Right lobe of liver (tissue), 6 donors: ENCODE measurements around the gene GPC6. TPM values are rescaled to one million over a fixed set of nuclear protein-coding genes. Genes with fewer than 3 reads are reported as not detected.

ENCODE experiments used
- ATAC-seq, 4 donors: fragments of 200-7000 bp; cut with Tn5 transposase; one replicate each; pipeline ENCODE4 v1.9.1; 2020; ENCODE audit warnings: mild to moderate bottlenecking in 4 of 4, moderate library complexity in 4 of 4
- DNase-seq, 3 donors: peaks; one replicate each; pipeline ENCODE4 v3.0.0-alpha.2; 2020
- H3K27ac ChIP-seq, 3 donors: fragments of 200-600 bp; one replicate each; pipeline ENCODE4 v1.8.0; 2022
- H3K27me3 ChIP-seq, 2 donors: fragments of 200-600 bp; one replicate each; pipeline ENCODE4 v1.8.0; 2022
- H3K36me3 ChIP-seq, 4 donors: fragments of 200-600 bp; sonication (generic) in 1 of 4; one replicate each; pipeline versions ENCODE4 v1.5.1 to v1.8.0; 2017 to 2022; ENCODE audit warnings: control low read depth in 1 of 4
- H3K4me1 ChIP-seq, 4 donors: fragments of 200-600 bp; sonication (generic) in 1 of 4; one replicate each; pipeline versions ENCODE4 v1.5.1 to v1.8.0; 2017 to 2022; ENCODE audit warnings: control low read depth in 1 of 4
- H3K4me3 ChIP-seq, 3 donors: fragments of 200-600 bp; one replicate each; pipeline ENCODE4 v1.8.0; 2022
- H3K9me3 ChIP-seq, 4 donors: fragments of 200-600 bp; sonication (generic) in 1 of 4; one replicate each; pipeline versions ENCODE4 v1.5.1 to v1.8.0; 2017 to 2022; ENCODE audit warnings: control low read depth in 1 of 4
- CTCF ChIP-seq, 4 donors: fragments of 200-600 bp in 3 of 4; fragments of 450-650 bp in 1 of 4; IDR thresholded peaks; one replicate each; pipeline versions ENCODE4 v1.5.1 to v1.8.0; 2016 to 2022; ENCODE audit warnings: antibody characterized with exemption in 4 of 4, mild to moderate bottlenecking in 2 of 4
- POLR2A ChIP-seq: fragments of 450-650 bp; IDR thresholded peaks from one replicate; pipeline ENCODE4 v1.6.1; 2017; ENCODE audit warnings: antibody characterized with exemption, mild to moderate bottlenecking
- WGBS: methylation state at CpG from one replicate; pipeline ENCODE4 v1.1.6; 2018; ENCODE audit warnings: low coverage, low lambda C conversion rate; ENCODE audit not compliant: insufficient coverage; ENCODE audit errors: missing lambda C conversion rate; 5-methylcytosine and 5-hydroxymethylcytosine counted together
- intact Hi-C, 2 donors: fragments of 100-400 bp; cut with DNase I; formaldehyde crosslinking; loops; one replicate each; pipeline versions ENCODE4 v1.11.2 to v1.14.1; 2022
- total RNA-seq, 6 experiments: library from RNA; depleted of rRNA in 2 of 6; stranded (reverse); fragments of >200 nt in 2 of 6; fragmentation: NEBNext Ultra II Directional in 3 of 6; extraction: Animal tissue kit (Norgen Biotek cat#: 25700) in 3 of 6; gene quantifications; one replicate each; pipeline versions ENCODE4 v1.1.0 to v1.2.4, GENCODE V29; 2016 to 2023
- donor health status: DM: no; HTN: yes; CAD: no.
- donor health status: DM: no; HTN: no; CAD: no.
- donor health status: DM: no; HTN: no; CAD: no.
- donor health status: DM: no; HTN: yes; CAD: no.
- donor health status: DM: no; HTN: yes; CAD: no.

Gene GPC6
- total RNA-seq, 6 experiments from 2014 or later, result 18.6 to 30.1 (median 20.2) TPM

DNA sequence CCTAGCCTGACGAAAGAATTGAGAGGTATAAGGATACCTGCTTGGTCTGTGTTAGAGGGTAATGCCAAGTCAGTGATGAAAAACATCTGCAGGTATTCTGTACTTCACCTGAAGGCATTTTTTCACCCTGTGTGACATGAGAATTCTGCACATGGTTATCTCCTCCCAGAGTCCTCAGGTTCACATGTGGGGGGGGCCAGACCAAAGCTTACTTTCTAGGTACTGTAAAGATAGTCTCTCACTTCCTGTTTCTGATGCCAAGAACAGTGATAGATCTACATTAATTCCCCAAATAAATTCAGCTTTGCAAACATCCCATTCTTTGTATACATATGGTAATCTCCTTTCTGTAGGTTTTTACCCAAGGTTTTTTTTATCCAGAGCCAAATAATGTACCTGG, 53.4 kb downstream of the GPC6 start:
- H3K36me3 ChIP-seq, result no peaks in the 10 kb centered on the region
- H3K4me3 ChIP-seq, result no peak overlapping the region
- 41% methylated on average over 1 of the region's 1 CpG for WGBS
- no peaks in the 10 kb centered on the region for H3K27me3 ChIP-seq
- peaks cover 0 to 4% (median 0%) of the 10 kb centered on the region in 4 donors for H3K4me1 ChIP-seq
- ATAC-seq, result peak in 3 of 4 donors; percentile 26 to 77 (median 40)
- TF ChIP-seq POLR2A (no peak), CTCF (IDR thresholded peaks at IDR 0.05) (no peak)
- intact Hi-C loops, result no loop called here
- H3K27ac ChIP-seq, result no peak overlapping the region
- no peaks in the 10 kb centered on the region for H3K9me3 ChIP-seq
- no peak for DNase-seq

- DNase-seq, result peak in 1 of 3 donors; percentile 48
- peak; percentile 38 to 67 (median 42) for ATAC-seq
- TF ChIP-seq POLR2A (no peak), CTCF (IDR thresholded peaks at IDR 0.05) (no peak)
- Histone ChIP-seq H3K4me1 (peaks cover 0 to 4% (median 0%) of the 10 kb centered on the region in 4 donors), H3K36me3 (no peaks in the 10 kb centered on the region), H3K27ac (no peak overlapping the region), H3K9me3 (no peaks in the 10 kb centered on the region), H3K4me3 (no peak overlapping the region), H3K27me3 (no peaks in the 10 kb centered on the region)
- WGBS, result 88% methylated on average over 4 of the region's 8 CpGs
- intact Hi-C loops, result no loop called here
These were observed 54.1 kb downstream of the GPC6 start for GRCh38 chr13:93280688-93281087.

GRCh38 chr13:93283255-93283654, 56.6 kb downstream of the GPC6 start:
- peaks cover 0 to 4% (median 0%) of the 10 kb centered on the region in 4 donors for H3K4me1 ChIP-seq
- H3K9me3 ChIP-seq, result no peaks in the 10 kb centered on the region
- no peak for DNase-seq
- H3K27ac ChIP-seq, result no peak overlapping the region
- H3K27me3 ChIP-seq, result no peaks in the 10 kb centered on the region
- TF ChIP-seq CTCF (IDR thresholded peaks at IDR 0.05) (no peak), POLR2A (no peak)
- no peak for ATAC-seq
- H3K36me3 ChIP-seq, result no peaks in the 10 kb centered on the region
- intact Hi-C loops, result no loop called here
- WGBS, result 68% methylated on average over 4 of the region's 4 CpGs
- no peak overlapping the region for H3K4me3 ChIP-seq

DNA sequence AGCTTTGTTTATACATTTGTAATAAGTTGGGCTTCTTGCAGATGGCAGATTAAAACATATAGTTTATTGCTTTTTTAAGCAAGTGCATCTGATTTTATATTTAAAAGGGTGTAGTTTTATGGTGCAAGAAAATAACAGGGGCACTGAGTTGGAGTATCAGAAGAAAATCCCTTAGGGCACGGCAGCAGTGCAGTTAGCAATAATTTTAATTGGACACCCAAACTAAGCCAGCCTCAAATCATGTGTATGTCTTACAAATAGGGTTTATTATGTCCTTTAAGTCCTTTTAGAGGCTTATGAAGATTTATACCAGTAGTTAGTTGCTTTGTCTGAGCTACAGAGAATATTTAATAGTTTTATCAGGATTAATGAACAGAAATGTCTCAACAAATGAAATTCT, 57.5 kb downstream of the GPC6 start:
- Histone ChIP-seq H3K27ac (no peak overlapping the region), H3K36me3 (no peaks in the 10 kb centered on the region), H3K4me1 (peaks cover 0 to 4% (median 0%) of the 10 kb centered on the region in 4 donors), H3K9me3 (no peaks in the 10 kb centered on the region), H3K4me3 (no peak overlapping the region), H3K27me3 (no peaks in the 10 kb centered on the region)
- WGBS, result 83% methylated on average over 1 of the region's 1 CpG
- no peak for DNase-seq
- TF ChIP-seq CTCF (IDR thresholded peaks at IDR 0.05) (no peak), POLR2A (no peak)
- no peak for ATAC-seq
- intact Hi-C loops, result no loop called here

GRCh38 chr13:93286047-93286446, 59.4 kb downstream of the GPC6 start:
- Histone ChIP-seq H3K9me3 (no peaks in the 10 kb centered on the region), H3K36me3 (no peaks in the 10 kb centered on the region), H3K4me1 (peaks cover 0 to 4% (median 0%) of the 10 kb centered on the region in 4 donors), H3K4me3 (no peak overlapping the region), H3K27ac (no peak overlapping the region), H3K27me3 (no peaks in the 10 kb centered on the region)
- no peak for ATAC-seq
- TF ChIP-seq CTCF (IDR thresholded peaks at IDR 0.05) (no peak), POLR2A (no peak)
- WGBS, result 50% methylated on average over 2 of the region's 4 CpGs
- intact Hi-C loops, result no loop called here
- no peak for DNase-seq
